NCI-H2171 (cell line): ENCODE measurements around the gene CFAP77.

Experiments
- DNase-seq: peaks from one replicate; lab custom pipeline; 2025; lab: John Stamatoyannopoulos, UW

Gene CFAP77

GRCh38 chr9:132582276-132582785, 172.3 kb downstream of the CFAP77 start, which contains the start of gene BARHL1:
TSS of gene BARHL1 (plus strand) at chr9:132582606. CDS start at chr9:132582798, 192 bp downstream.
- no peak for DNase-seq

- DNase-seq = no peak
Observed at GRCh38 chr9:132582786-132583583, 173.0 kb downstream of the CFAP77 start.

- DNase-seq = no peak
Observed at GRCh38 chr9:132583584-132584304, 173.7 kb downstream of the CFAP77 start.

- no peak for DNase-seq
Observed at GRCh38 chr9:132584601-132585560, 174.9 kb downstream of the CFAP77 start.

GRCh38 chr9:132585954-132586829, 176.2 kb downstream of the CFAP77 start:
- no peak for DNase-seq

DNA sequence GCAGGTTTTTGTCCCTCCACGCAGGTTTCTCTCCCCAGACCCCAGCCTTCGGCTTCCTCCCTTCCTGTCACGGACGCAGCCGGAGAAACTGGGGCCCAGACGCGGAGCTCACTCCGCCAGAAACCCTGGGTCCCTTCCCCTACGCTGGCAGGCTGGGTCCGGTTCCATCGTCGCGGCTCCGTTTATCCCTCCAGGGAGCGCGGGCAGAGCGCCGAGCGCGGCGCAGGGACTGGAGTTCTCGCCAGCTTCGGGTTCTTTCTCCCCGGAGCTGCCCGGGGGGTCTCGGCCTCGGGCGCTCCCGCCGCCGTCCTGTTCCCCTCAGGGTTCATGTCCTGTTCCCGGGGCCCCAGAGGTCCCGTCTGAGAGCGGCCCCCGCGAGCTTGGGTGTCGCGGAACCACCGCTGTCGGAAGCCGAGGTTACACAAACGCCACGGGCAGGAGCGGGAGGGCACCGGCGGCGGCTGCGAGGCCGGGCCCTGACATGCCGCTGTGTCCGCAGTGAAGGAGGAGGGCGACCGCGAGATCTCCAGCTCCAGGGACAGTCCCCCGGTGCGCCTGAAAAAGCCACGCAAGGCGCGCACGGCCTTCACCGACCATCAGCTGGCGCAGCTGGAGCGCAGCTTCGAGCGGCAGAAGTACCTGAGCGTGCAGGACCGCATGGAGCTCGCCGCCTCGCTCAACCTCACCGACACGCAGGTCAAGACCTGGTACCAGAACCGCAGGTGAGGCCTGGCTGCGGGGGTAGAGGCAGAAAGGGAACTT, 177.0 kb downstream of the CFAP77 start:
- DNase-seq = no peak

GRCh38 chr9:132587592-132587955, 177.6 kb downstream of the CFAP77 start:
- no peak for DNase-seq

DNA sequence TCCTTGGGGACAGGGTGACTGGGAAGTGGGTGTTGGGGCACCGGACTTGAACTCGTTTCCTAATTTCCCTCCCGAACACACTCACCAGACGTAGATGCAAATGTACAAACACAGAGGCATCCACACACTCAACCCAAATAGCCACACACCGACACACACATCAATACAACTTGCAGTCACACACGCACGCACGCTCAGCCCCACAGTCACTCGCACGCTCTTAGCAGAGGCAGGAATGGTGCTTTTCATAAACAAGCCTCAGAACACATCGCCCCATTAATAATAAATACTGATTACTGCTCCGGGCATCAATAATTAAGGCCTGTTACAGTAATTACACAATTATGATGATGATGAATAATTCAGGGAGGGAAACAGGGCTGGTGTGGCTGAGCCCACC, 178.1 kb downstream of the CFAP77 start:
- no peak for DNase-seq

DNA sequence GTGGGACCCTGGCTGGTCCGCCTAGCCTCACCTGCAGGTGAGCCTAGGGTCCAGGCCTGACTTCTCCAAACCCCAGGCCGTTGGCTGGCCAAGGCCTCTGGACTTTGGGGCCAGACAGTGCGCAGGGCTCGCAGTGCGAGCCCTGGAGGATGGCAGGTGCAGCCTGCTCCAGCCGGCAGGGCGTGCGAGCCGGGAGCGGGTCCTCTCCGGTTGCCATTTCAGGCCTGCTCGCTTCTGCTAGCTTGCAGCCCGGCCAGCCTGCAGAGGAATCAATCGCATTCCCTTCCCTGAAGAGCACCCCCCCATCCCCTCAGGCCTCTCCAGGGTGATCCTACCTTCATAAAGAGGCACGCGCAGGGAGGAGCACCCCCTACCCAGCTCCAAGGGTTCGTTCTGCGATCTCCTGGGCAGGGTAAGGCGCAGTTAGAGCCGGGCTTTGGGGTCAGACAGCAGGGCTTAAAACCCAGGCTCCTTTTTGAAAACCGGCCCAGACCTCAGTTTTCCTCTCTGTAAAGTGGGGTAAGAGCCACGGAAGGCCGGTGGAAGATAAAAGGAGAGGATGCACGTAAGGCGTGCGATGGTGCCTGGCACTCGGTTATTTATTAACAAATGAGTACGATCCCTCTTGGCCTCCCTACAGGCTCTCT, 178.6 kb downstream of the CFAP77 start:
- DNase-seq = no peak

DNA sequence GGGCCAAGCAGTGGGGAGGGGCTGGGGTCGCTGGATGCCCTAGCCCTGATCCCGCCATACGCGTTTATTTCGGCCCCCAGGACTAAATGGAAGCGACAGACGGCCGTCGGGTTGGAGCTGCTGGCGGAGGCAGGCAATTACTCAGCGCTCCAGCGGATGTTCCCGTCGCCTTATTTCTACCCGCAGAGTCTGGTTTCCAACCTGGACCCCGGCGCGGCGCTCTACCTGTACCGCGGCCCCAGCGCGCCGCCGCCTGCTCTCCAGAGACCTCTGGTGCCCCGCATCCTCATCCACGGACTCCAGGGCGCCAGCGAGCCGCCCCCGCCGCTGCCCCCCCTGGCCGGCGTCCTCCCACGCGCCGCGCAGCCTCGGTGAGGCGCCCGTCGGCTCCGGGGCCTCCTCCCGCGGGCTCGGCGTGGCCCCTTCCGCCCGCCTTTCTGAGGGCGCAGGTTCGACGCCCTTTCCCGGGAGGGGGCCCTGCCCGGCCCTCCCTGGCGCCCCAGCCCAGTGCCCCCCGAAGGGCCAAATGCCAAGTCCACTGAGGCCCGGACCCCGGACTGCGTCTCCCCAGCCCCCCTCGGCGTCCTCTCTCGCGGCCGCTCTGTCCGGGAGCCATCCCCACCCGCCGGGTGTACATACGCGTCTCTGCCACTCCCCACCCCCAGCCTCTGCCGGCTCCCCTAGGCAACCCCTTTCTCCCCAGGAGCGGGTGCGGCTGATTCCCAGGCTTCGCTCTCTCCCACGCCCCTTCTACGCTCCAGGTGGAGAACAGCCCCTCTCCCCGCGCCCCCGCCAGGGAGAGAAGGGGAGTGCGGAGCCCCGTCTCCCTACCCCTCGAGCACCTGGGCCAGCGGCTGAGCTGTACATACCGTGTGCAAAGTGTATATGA, 179.4 kb downstream of the CFAP77 start:
- no peak for DNase-seq

GRCh38 chr9:132590037-132590317, 180.0 kb downstream of the CFAP77 start:
- DNase-seq = no peak

DNA sequence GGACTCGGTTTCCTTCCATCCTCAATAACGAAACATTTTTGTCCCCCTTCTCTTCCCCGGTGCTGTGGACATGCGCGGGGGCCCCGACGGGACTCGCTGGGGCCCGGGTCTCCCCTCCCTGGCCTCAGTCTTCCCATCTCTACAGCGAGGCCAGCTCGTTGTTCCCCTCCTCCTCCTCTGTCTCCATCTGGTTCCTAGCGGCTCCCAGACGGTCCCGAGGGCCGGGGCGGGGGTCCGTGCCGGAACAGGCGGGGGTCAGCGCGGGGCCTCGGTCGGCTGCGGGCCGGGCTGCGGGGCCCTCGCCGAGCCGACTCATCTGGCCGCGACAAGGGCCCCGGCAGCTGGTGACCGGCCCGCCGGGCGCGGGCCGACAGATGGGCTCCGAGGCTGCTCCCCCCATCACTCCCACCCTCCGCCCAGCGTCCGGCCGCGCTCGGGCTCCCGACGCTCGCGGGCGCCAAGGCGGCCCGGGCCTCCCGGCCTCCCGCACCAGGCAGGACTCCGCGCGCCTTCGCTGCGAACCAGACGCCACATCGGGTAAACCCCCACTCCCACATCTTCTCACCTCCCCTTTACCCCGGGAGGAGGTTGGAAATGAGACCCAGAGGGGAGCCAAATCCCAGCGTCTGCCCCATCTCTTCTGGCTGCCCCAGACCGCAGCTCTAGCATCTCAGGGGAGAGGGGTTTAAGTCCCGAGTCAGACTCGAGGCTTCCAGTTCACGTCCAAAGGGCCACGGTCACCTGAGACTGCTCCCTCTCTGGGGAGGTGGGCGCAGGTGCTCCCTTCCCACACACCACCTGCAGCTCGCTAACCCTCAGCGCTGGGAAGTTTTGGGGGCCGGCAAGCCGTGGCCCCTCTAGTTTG, 180.5 kb downstream of the CFAP77 start:
- DNase-seq = no peak

GRCh38 chr9:132591244-132591643, 181.2 kb downstream of the CFAP77 start:
- no peak for DNase-seq

GRCh38 chr9:132591751-132592314, 181.8 kb downstream of the CFAP77 start:
- no peak for DNase-seq

- DNase-seq = no peak
Observed at GRCh38 chr9:132592451-132592850, 182.4 kb downstream of the CFAP77 start.

- no peak for DNase-seq
Observed at GRCh38 chr9:132594412-132594811, 184.4 kb downstream of the CFAP77 start.

GRCh38 chr9:132595319-132595718, 185.3 kb downstream of the CFAP77 start:
- no peak for DNase-seq

GRCh38 chr9:132596200-132596599, 186.2 kb downstream of the CFAP77 start:
- no peak for DNase-seq
